ENCODE measurements around the gene LEP. TPM values are rescaled to one million over a fixed set of nuclear protein-coding genes. Genes with fewer than 3 reads are reported as not detected.

LEP gene
- total and polyA plus RNA-seq, 2 of the 8 experiments (the other 6 are each of a cell fraction or from before 2014, with no cell fraction given): not detected

DNA sequence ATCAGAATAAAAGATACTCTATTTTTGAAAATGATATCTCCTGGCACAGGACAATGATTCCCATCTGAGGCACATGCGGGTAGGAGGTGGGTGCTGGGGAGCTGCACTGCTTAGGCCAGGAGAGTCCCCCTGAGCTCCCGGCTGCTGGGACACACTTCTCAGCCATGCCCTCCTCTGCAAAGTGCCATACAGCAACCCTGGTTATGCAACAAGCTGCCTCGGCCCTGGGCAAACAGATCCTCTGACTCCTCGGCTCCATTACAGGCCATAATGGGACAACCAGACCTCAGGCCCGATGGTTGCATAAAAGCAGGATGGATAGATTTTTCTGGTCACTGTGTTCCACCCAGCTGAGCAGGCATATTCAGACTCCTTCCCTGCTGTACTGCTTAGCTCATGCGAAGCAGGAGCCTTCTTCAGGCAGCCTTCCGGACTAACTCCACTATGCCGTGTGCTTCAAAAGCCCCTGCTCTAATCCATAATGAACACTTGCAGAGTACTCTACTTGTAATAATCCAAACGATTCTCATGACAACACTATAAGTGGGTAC is 6.5 kb upstream of the LEP start:
- Histone ChIP-seq H2BK12ac (ENCODE audit: low read depth, low read length) (no peak overlapping the region), H3K18ac (ENCODE audit: extremely low read depth, low read length) (no peak overlapping the region), H3K79me2 (ENCODE audit: control insufficient read depth in 1 of 2, insufficient read depth in 2 of 2, low read length in 2 of 2) (no peaks in the 10 kb centered on the region), H3K79me1 (ENCODE audit: low read depth, low read length) (no peaks in the 10 kb centered on the region), H2BK120ac (replicated peaks; ENCODE audit: low read depth, low read length) (no peak overlapping the region), H3K4me3 (ENCODE audit: extremely low read depth in 1 of 4, insufficient read depth in 2 of 4, low read depth in 3 of 4, low read length in 4 of 4) (no peak overlapping the region), H4K8ac (ENCODE audit: extremely low read depth, insufficient read depth, low read length) (no peak overlapping the region), H3K56ac (replicated peaks; ENCODE audit: insufficient read length, low read depth, low read length) (no peak overlapping the region), H2AFZ (ENCODE audit: low read length) (no peak overlapping the region), H3K9ac (replicated peaks in 1 of 4; ENCODE audit: extremely low read depth in 1 of 4, low read depth in 3 of 4, low read length in 3 of 4) (no peak overlapping the region), H4K20me1 (replicated peaks in 1 of 2; ENCODE audit: control insufficient read depth in 1 of 2, insufficient read depth in 2 of 2, low read length in 2 of 2) (no peaks in the 10 kb centered on the region), H3K4ac (replicated peaks; ENCODE audit: insufficient read length, low read depth, low read length) (no peak overlapping the region), H2AK5ac (ENCODE audit: low read depth, low read length) (no peak overlapping the region), H3K23ac (ENCODE audit: insufficient read length) (no peak overlapping the region), H3K4me2 (ENCODE audit: insufficient read depth in 1 of 2, low read depth in 2 of 2, low read length in 2 of 2) (no peak overlapping the region), H3K36me3 (ENCODE audit: control insufficient read depth in 2 of 4, insufficient read depth in 4 of 4, low read length in 3 of 4) (no peaks in the 10 kb centered on the region), H3K23me2 (ENCODE audit: low read depth, low read length) (no peaks in the 10 kb centered on the region), H4K5ac (ENCODE audit: insufficient read length, low read depth, low read length) (no peak overlapping the region), H2BK5ac (ENCODE audit: low read depth, low read length) (no peak overlapping the region), H2BK15ac (ENCODE audit: low read length) (no peak overlapping the region), H3K4me1 (replicated peaks in 1 of 4; ENCODE audit: control insufficient read depth in 3 of 4, insufficient read depth in 4 of 4, low read length in 3 of 4) (peaks cover 0 to 6% (median 3%) of the 10 kb centered on the region in 4 experiments; a peak in 4 of 7 replicates), H3K9me3 (ENCODE audit: insufficient read depth in 2 of 2, low read depth in 1 of 2, low read length in 1 of 2) (no peaks in the 10 kb centered on the region; a peak in 1 of 4 replicates), H3K14ac (ENCODE audit: insufficient read length) (no peak overlapping the region), H3K27ac (ENCODE audit: low read depth, low read length) (no peak overlapping the region), H2BK20ac (ENCODE audit: low read length) (no peak overlapping the region), H4K91ac (replicated peaks; ENCODE audit: insufficient read length, low read length) (no peak overlapping the region), H3K27me3 (replicated peaks in 1 of 4; ENCODE audit: control insufficient read depth in 3 of 4, extremely low read depth in 1 of 4, insufficient read depth in 3 of 4, low read length in 3 of 4) (no peaks in the 10 kb centered on the region)
- DNase-seq (ENCODE audit: low read depth in 1 of 2, low spot score in 2 of 2) (no peak), FAIRE-seq (no peak)
- WGBS, 2 experiments (ENCODE audit: extremely low coverage in 1 of 2, insufficient coverage in 1 of 2, insufficient read length in 1 of 2, insufficient replicate concordance in 2 of 2, low coverage in 1 of 2, low lambda C conversion rate in 2 of 2, missing lambda C conversion rate in 1 of 2): 91% methylated on average over 9 of the region's 9 CpGs; no CpG with 5 or more reads in 1 of the 2 experiments
- TF ChIP-seq HDAC6 (IDR thresholded peaks at IDR 0.05; ENCODE audit: low read depth, low read length) (no peak), YY1 (IDR thresholded peaks at IDR 0.05; ENCODE audit: low read depth, low read length) (no peak), JUND (IDR thresholded peaks at IDR 0.05; ENCODE audit: low read length) (no peak), SIN3A (conservative IDR thresholded peaks at IDR 0.05 in 1 of 2, IDR thresholded peaks at IDR 0.05 in 1 of 2; ENCODE audit: low read depth in 1 of 2, low read length in 2 of 2) (no peak), SRF (IDR thresholded peaks at IDR 0.05; ENCODE audit: low read depth, low read length) (no peak), NRF1 (IDR thresholded peaks at IDR 0.05; ENCODE audit: low read depth, low read length) (no peak), CEBPB (IDR thresholded peaks at IDR 0.05; ENCODE audit: low read depth, low read length) (no peak), JUN (IDR thresholded peaks at IDR 0.05; ENCODE audit: low read depth, low read length) (no peak), EGR1 (IDR thresholded peaks at IDR 0.05; ENCODE audit: borderline replicate concordance, low read depth, low read length) (no peak), SP4 (IDR thresholded peaks at IDR 0.05; ENCODE audit: low read length) (no peak), CREB1 (IDR thresholded peaks at IDR 0.05) (no peak), MAFK (IDR thresholded peaks at IDR 0.05; ENCODE audit: low read depth, low read length) (no peak)
- ChIA-PET POLR2A (ENCODE audit: partially characterized antibody) (interaction anchor here (1.5 kb wide), 1 partner anchor 32 kb away, joined by 3 read pairs; no protein-coding TSS in a partner anchor), CTCF (ENCODE audit: partially characterized antibody) (interaction anchor here (1.0 to 4.4 kb wide), 4 partner anchors 12 to 42 kb away, joined by 3 to 16 read pairs (median 3); no protein-coding TSS in a partner anchor)
